Measurements from ENCODE around the gene TECPR1. TPM values are rescaled to one million over a fixed set of nuclear protein-coding genes. Genes with fewer than 3 reads are reported as not detected.

The TECPR1 gene
- total RNA-seq, 1 donor from 2014 or later = 15.1 TPM

DNA sequence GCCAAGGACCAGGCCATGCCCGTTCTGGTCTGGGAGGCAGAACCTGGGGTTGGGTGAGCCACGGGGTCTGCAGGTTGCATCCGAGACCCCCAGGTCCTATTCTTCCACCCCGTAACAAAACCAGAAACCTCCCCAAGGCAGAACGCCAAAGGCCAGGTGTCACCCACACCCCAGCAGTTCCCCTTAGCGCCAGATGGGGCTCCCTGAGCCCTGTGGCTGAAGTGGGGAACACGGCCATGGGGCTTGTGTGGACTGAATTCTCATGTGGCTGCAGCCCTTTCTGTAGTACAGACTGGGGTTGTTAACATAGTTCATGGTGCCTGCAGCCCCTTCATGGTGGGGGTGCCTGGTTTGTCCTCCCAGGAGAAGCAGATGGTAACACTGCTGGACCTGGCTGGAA, 39.7 kb upstream of the TECPR1 start:
- Histone ChIP-seq H3K36me3 (ENCODE audit: control insufficient read depth in 3 of 3, insufficient read depth in 3 of 3, low read length in 3 of 3) (peaks cover 15 to 32% (median 32%) of the 10 kb centered on the region in 3 donors), H3K9ac (ENCODE audit: low read depth in 1 of 3, low read length in 3 of 3) (no peak overlapping the region), H3K27me3 (ENCODE audit: control insufficient read depth in 3 of 3, insufficient read depth in 3 of 3, low read length in 3 of 3) (no peaks in the 10 kb centered on the region), H3K27ac (ENCODE audit: low read depth, low read length) (no peak overlapping the region), H3K9me3 (ENCODE audit: control insufficient read depth in 3 of 3, low read length in 3 of 3) (no peaks in the 10 kb centered on the region), H3K4me1 (ENCODE audit: control insufficient read depth in 3 of 3, insufficient read depth in 3 of 3, low read length in 3 of 3) (peaks cover 25 to 48% (median 39%) of the 10 kb centered on the region in 3 donors), H3K4me3 (ENCODE audit: low read length in 3 of 3) (no peak overlapping the region)

DNA sequence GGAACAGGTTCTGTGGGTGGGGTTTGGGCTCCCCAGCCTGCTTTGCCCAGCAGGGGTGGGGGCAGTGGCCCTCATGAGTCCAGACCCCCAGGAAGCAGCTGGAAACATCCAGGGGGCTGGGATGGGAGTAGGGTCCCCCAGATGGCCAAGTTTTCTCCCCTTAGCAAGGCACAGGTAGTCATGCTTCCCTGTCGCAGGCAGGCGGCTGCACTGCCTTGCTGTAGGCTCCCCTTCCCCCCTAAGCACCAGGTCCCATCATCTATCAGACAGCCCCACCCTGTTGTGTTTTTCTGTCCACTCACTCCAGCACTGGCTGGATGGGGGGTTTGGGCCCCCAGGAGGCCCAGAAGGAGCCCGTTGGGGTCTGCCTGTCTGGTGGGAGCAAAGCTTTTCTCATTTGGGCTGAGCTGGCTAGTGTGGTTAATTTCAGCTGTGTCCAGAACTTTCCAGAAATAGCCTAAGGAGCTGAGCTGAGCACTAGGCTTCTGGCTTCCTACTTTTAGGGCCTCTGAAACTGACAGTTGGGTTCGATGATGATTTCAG, 37.4 kb upstream of the TECPR1 start:
- peaks cover 42 to 56% (median 51%) of the 10 kb centered on the region in 3 donors for H3K4me1 ChIP-seq (ENCODE audit: control insufficient read depth in 3 of 3, insufficient read depth in 3 of 3, low read length in 3 of 3)
- peaks cover 14 to 32% (median 29%) of the 10 kb centered on the region in 3 donors for H3K36me3 ChIP-seq (ENCODE audit: control insufficient read depth in 3 of 3, insufficient read depth in 3 of 3, low read length in 3 of 3)
- H3K27ac ChIP-seq (ENCODE audit: low read depth, low read length) = peak overlapping the region; percentile 54

DNA sequence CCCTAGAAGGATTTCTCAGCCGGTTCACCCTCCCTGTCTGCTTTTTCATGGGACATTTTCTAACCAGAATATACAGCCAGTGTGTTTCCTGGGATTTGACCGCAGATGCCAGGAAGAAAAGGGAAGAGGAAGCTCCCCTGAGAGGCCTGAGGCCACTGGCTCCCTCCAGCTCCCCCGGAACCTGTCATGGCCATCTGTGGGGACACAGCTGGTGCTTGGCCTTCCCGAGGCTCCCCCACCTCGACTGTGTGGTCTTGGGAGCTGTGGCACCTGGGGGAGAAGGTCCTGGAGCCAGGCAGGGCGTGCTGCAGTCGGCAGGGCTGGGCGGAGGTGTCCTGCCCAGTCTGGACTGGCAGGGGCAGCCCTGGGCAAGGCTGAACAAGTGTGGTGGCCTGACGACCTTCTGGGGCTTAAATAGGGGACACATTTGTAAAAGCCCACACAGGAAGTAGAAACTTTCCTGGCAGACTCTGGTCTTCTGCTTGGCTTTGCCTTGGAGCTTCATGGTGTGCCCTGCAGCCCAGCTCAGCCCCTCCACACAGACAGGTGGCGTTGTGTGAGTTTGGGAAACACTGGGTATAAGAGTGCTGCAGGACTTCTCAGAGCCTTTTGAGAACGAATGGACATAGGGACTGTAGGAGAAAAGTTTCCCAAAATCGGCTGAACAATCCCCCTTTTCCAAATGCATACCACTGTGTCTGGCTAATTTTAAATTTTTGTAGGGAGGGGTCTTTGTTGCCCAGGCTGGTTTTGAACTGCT, 36.2 kb upstream of the TECPR1 start:
- Histone ChIP-seq H3K27me3 (ENCODE audit: control insufficient read depth in 3 of 3, insufficient read depth in 3 of 3, low read length in 3 of 3) (no peaks in the 10 kb centered on the region), H3K36me3 (ENCODE audit: control insufficient read depth in 3 of 3, insufficient read depth in 3 of 3, low read length in 3 of 3) (peaks cover 9 to 25% (median 22%) of the 10 kb centered on the region in 3 donors), H3K9ac (ENCODE audit: low read depth in 1 of 3, low read length in 3 of 3) (peak overlapping the region; percentile 10 to 54 (median 23)), H3K4me3 (ENCODE audit: low read length in 3 of 3) (peak overlapping the region in 2 of 3 donors; percentile 27 to 35), H3K27ac (ENCODE audit: low read depth, low read length) (peak overlapping the region; percentile 96), H3K9me3 (ENCODE audit: control insufficient read depth in 3 of 3, low read length in 3 of 3) (no peaks in the 10 kb centered on the region), H3K4me1 (ENCODE audit: control insufficient read depth in 3 of 3, insufficient read depth in 3 of 3, low read length in 3 of 3) (peaks cover 53 to 67% (median 63%) of the 10 kb centered on the region in 3 donors)

More for the DNA sequence above, 37.4 kb upstream of the TECPR1 start:
- Histone ChIP-seq H3K9ac (ENCODE audit: low read depth in 1 of 3, low read length in 3 of 3) (peak overlapping the region in 1 of 3 donors; percentile 33), H3K27me3 (ENCODE audit: control insufficient read depth in 3 of 3, insufficient read depth in 3 of 3, low read length in 3 of 3) (no peaks in the 10 kb centered on the region), H3K9me3 (ENCODE audit: control insufficient read depth in 3 of 3, low read length in 3 of 3) (no peaks in the 10 kb centered on the region), H3K4me3 (ENCODE audit: low read length in 3 of 3) (no peak overlapping the region)

DNA sequence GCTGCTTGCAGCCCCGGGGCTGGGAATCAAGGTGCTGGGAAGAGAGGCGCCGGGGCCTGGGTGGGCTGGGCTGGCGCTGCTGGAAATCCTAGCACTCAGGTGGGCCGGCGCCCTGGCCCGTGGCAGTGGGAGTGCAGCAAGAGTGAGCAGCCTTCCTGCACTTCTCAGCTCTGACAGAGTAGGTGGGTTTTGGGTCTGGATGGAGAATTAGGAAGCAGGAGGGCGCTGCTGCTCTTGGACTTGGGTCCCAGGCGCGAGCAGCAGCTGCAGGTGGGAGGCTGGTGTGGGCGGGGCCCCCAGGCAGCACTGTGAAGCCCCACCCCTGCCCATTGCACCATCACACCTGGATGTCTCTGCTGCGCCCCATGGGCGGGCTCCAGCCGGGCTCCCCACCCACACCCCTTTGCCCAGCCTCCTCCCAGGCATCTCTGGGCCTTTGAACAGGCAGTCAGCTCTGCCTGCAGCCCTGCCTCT, 35.5 kb upstream of the TECPR1 start:
- Histone ChIP-seq H3K4me1 (ENCODE audit: control insufficient read depth in 3 of 3, insufficient read depth in 3 of 3, low read length in 3 of 3) (peaks cover 60 to 75% (median 70%) of the 10 kb centered on the region in 3 donors), H3K27me3 (ENCODE audit: control insufficient read depth in 3 of 3, insufficient read depth in 3 of 3, low read length in 3 of 3) (no peaks in the 10 kb centered on the region), H3K9ac (ENCODE audit: low read depth in 1 of 3, low read length in 3 of 3) (peak overlapping the region in 2 of 3 donors; percentile 67 to 94), H3K9me3 (ENCODE audit: control insufficient read depth in 3 of 3, low read length in 3 of 3) (no peaks in the 10 kb centered on the region), H3K4me3 (ENCODE audit: low read length in 3 of 3) (peak overlapping the region in 2 of 3 donors; percentile 79 to 91), H3K27ac (ENCODE audit: low read depth, low read length) (peak overlapping the region; percentile 96), H3K36me3 (ENCODE audit: control insufficient read depth in 3 of 3, insufficient read depth in 3 of 3, low read length in 3 of 3) (peaks cover 2 to 19% (median 19%) of the 10 kb centered on the region in 3 donors)

DNA sequence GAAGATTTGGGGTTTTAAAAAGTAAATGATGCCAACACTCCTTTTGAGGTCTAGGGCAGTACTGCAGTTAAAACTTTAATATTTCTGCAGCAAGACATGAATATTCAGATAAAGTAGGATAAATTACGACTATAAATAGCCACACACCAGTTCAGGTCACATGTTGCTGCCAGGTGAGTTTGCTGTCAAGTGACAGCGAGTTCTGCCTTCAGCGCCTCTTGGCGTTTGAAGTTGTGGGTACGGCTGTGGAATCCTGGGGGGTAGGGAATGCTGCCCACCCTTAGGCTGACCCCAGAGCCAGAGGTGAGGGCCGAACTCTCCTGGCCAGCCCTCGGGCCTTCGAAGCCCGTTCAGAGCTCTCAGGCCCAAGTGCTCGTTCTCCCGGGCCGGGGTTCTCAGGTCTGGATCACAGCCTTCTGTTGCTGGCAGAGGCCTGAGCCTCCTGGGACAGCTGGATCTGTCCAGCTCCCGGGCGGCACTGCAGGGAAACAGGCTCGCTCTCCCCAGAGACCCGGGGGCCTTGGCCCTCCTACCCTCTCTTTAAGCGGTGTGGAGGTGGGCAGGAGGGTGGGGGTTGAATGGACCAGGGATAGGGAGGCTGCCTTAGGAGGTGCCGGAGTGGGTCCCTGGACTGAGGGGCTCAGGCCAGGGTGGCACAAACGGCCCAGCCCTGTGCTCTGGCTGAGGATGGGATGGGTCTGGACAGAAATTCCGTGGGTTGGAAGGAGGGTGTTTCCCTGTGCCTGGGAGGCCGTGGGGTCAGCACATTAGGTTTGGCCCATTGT, 34.9 kb upstream of the TECPR1 start:
- H3K9ac ChIP-seq (ENCODE audit: low read depth in 1 of 3, low read length in 3 of 3) = peak overlapping the region; percentile 89 to 94 (median 94)
- H3K9me3 ChIP-seq (ENCODE audit: control insufficient read depth in 3 of 3, low read length in 3 of 3) = no peaks in the 10 kb centered on the region
- H3K27me3 ChIP-seq (ENCODE audit: control insufficient read depth in 3 of 3, insufficient read depth in 3 of 3, low read length in 3 of 3) = no peaks in the 10 kb centered on the region
- H3K4me3 ChIP-seq (ENCODE audit: low read length in 3 of 3) = peak overlapping the region; percentile 79 to 91 (median 89)
- H3K27ac ChIP-seq (ENCODE audit: low read depth, low read length) = peak overlapping the region; percentile 96
- H3K4me1 ChIP-seq (ENCODE audit: control insufficient read depth in 3 of 3, insufficient read depth in 3 of 3, low read length in 3 of 3) = peaks cover 63 to 78% (median 74%) of the 10 kb centered on the region in 3 donors
- H3K36me3 ChIP-seq (ENCODE audit: control insufficient read depth in 3 of 3, insufficient read depth in 3 of 3, low read length in 3 of 3) = peaks cover 0 to 16% (median 13%) of the 10 kb centered on the region in 3 donors

DNA sequence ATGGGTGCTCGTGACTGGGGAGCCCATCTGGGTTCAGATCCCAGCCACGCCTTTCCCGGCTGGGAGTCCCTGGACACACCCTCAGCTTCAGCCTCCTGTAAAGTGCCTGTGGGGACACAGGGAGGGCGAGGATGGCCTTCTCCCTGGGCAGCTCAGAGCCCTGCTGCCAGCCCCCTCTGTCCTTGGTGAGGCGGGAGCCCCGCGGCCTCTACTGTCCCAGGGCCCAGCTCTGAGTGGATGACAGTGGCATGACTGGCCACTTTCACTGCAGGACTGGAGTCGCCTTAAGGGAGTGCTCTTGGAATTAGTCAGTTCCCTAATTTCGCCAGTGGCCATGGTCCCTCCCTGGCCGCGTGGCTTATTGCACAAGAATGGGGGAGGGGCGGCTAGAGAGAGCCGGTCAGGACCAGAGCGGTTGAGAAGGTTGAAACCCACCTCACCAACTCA, 34.1 kb upstream of the TECPR1 start:
- no peaks in the 10 kb centered on the region for H3K27me3 ChIP-seq (ENCODE audit: control insufficient read depth in 3 of 3, insufficient read depth in 3 of 3, low read length in 3 of 3)
- peak overlapping the region; percentile 96 for H3K27ac ChIP-seq (ENCODE audit: low read depth, low read length)
- H3K9me3 ChIP-seq (ENCODE audit: control insufficient read depth in 3 of 3, low read length in 3 of 3) = no peaks in the 10 kb centered on the region
- H3K36me3 ChIP-seq (ENCODE audit: control insufficient read depth in 3 of 3, insufficient read depth in 3 of 3, low read length in 3 of 3) = peaks cover 0 to 10% (median 9%) of the 10 kb centered on the region in 3 donors
- peak overlapping the region; percentile 89 to 94 (median 94) for H3K9ac ChIP-seq (ENCODE audit: low read depth in 1 of 3, low read length in 3 of 3)
- peak overlapping the region; percentile 79 to 91 (median 89) for H3K4me3 ChIP-seq (ENCODE audit: low read length in 3 of 3)
- peaks cover 63 to 76% (median 74%) of the 10 kb centered on the region in 3 donors for H3K4me1 ChIP-seq (ENCODE audit: control insufficient read depth in 3 of 3, insufficient read depth in 3 of 3, low read length in 3 of 3)

DNA sequence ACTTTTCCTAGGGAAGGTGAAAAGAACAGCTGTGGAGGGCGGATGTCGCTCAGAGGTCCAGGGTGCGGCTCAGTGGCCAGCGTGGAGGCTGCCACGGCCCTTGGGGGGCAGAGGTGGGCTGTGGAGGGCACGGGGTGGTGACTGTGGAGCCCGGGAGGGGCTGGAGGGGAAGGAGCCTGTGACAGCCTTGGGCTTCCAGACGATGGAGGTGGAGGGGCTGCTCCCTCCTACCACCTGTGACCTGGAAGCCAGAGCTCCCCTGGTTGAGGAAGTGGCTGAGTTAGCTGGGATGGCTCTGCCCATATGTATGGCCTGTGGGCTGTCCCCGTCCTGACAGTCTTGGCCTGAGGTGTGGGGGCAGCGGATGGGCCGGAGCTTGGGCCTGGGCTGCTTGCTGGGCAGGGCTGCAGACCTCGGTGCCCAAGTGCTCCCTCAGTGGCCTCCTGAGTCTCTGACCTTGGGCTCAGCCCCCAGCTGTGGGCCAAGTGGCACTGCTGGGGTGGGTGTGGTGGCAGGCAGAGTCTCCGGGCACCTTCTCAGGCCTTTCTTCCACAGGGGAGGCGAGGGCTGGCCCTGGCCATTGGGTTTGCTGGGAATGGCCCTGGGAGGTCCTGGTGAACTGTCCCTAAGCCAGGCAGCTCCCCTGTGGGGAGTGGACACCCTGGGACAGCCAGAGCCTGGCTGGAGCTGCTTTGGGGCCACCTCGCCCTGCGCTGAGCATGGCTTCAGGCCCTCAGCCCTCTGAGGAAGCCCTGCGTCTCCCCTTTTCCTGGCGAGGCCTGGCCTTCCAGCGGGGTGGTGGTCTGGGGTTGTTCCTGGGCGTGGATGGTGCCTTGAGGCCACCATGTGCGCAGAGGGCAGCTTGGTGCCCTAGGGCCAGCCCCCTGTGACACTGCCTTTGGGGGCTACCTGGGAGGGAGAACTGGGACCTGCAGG, 33.4 kb upstream of the TECPR1 start:
- peaks cover 0 to 7% (median 5%) of the 10 kb centered on the region in 3 donors for H3K36me3 ChIP-seq (ENCODE audit: control insufficient read depth in 3 of 3, insufficient read depth in 3 of 3, low read length in 3 of 3)
- peaks cover 66 to 80% (median 76%) of the 10 kb centered on the region in 3 donors for H3K4me1 ChIP-seq (ENCODE audit: control insufficient read depth in 3 of 3, insufficient read depth in 3 of 3, low read length in 3 of 3)
- H3K9ac ChIP-seq (ENCODE audit: low read depth in 1 of 3, low read length in 3 of 3) = peak overlapping the region; percentile 89 to 94 (median 94)
- H3K4me3 ChIP-seq (ENCODE audit: low read length in 3 of 3) = peak overlapping the region; percentile 79 to 91 (median 89)
- H3K27ac ChIP-seq (ENCODE audit: low read depth, low read length) = peak overlapping the region; percentile 96
- H3K9me3 ChIP-seq (ENCODE audit: control insufficient read depth in 3 of 3, low read length in 3 of 3) = no peaks in the 10 kb centered on the region
- H3K27me3 ChIP-seq (ENCODE audit: control insufficient read depth in 3 of 3, insufficient read depth in 3 of 3, low read length in 3 of 3) = no peaks in the 10 kb centered on the region

DNA sequence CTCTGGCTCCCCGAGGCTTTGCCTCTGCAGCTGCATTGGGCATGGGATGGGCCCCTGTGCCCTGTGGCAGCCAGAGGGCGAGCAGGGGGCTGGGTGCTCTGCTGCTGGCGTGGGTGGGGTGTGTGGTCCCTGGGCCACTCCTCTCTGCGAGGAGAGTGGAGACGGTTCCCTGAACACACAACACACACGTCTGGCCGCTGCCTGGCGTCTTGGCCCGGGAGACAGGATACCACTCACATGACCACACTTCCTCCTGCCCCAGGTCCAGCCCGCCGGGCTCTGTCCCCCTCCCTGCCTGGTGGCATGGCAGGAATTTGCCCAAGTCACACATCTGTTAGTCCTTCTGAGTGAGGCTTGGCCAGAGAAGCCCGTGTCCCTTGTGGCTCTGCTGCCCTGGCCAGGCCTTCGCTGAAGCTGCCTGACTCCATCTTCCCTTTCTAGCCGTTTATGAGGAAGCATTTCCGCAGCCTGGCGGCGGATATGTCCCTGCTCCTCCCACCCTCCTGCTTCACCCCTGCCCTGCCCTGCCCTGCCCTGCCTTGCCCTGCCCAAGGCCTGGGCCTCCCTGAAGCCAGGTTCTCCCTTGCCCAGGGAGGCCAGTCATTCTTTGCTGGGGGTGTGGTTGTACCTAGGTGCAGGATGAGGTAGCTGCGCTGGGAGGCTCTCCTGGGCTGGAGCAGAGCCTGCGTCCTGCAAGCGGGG, 32.5 kb upstream of the TECPR1 start:
- peak overlapping the region; percentile 89 to 94 (median 94) for H3K9ac ChIP-seq (ENCODE audit: low read depth in 1 of 3, low read length in 3 of 3)
- peak overlapping the region; percentile 79 to 91 (median 89) for H3K4me3 ChIP-seq (ENCODE audit: low read length in 3 of 3)
- H3K27ac ChIP-seq (ENCODE audit: low read depth, low read length) = peak overlapping the region; percentile 96
- H3K9me3 ChIP-seq (ENCODE audit: control insufficient read depth in 3 of 3, low read length in 3 of 3) = no peaks in the 10 kb centered on the region
- no peaks in the 10 kb centered on the region for H3K27me3 ChIP-seq (ENCODE audit: control insufficient read depth in 3 of 3, insufficient read depth in 3 of 3, low read length in 3 of 3)
- H3K4me1 ChIP-seq (ENCODE audit: control insufficient read depth in 3 of 3, insufficient read depth in 3 of 3, low read length in 3 of 3) = peaks cover 67 to 75% (median 72%) of the 10 kb centered on the region in 3 donors
- H3K36me3 ChIP-seq (ENCODE audit: control insufficient read depth in 3 of 3, insufficient read depth in 3 of 3, low read length in 3 of 3) = peaks cover 0 to 7% (median 5%) of the 10 kb centered on the region in 3 donors
